Measurements from ENCODE around the gene CACNA2D3.

CACNA2D3 gene

DNA sequence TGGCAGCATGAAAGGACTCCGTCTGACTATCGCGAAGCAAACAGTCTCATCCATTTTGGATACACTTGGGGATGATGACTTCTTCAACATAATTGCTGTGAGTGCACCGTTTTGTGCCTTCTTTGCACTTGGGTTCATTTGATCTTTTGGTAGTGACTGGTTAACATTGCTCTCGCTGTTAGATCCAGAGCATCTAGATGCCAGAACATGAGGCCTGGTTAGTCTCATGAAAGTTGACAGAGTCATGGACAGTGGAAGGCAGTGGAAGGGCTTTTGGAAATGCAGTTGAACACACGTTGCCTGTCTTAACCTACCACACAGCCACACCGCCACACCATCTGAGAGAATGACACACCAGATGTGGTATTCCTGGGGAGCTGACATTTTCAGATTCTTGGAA is 447.7 kb downstream of the CACNA2D3 start:
- H3K79me2 ChIP-seq (ENCODE audit: control insufficient read depth, insufficient read depth, low read length, unreplicated experiment), result no peaks in the 10 kb centered on the region
- no peaks in the 10 kb centered on the region for H3K4me1 ChIP-seq (ENCODE audit: control insufficient read depth, insufficient read depth, low read length, unreplicated experiment)
- H3K27me3 ChIP-seq (ENCODE audit: insufficient read depth, low read length), result no peaks in the 10 kb centered on the region
- H2AFZ ChIP-seq (ENCODE audit: low read length, unreplicated experiment), result no peak overlapping the region
- no peak overlapping the region for H3K27ac ChIP-seq (ENCODE audit: low read depth, low read length)
- H3K36me3 ChIP-seq (ENCODE audit: insufficient read depth, low read length), result no peaks in the 10 kb centered on the region
- no peak overlapping the region for H3K4me3 ChIP-seq (ENCODE audit: low read depth, low read length)

DNA sequence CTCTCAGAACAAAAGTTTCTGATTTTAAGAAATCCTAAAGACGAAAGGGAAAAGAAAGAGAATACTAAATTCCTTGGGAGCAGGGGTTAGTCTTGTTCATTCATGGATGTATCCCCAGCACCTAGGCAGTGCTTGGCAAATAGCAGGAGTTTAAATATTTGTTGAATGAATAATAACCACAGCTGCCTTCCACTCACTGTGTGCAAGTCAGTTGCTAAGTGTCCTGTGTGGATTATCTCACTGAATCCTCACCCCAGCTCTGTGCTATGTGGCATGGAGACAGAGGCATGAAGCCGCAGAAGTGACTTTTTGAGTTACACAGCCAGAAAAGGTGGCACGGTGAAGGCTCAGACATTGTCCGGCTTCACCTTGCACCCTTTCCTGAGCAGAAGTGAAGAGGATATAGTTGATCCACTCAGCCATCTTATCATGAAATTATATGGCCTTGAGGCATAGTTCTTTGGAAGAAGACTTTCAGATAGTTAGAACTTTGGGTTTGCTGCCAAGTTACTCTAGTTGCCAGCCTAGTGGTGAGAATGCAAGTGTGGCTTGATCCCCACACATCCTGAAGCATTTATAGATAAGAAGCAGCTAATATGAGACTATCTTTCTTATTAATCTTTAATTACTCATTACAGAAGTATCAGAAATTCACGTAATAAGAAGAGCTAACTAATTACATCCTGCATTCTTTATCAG is 450.0 kb downstream of the CACNA2D3 start:
- H3K27me3 ChIP-seq (ENCODE audit: insufficient read depth, low read length), result no peaks in the 10 kb centered on the region
- H3K4me1 ChIP-seq (ENCODE audit: control insufficient read depth, insufficient read depth, low read length, unreplicated experiment), result no peaks in the 10 kb centered on the region
- no peaks in the 10 kb centered on the region for H3K36me3 ChIP-seq (ENCODE audit: insufficient read depth, low read length)
- H2AFZ ChIP-seq (ENCODE audit: low read length, unreplicated experiment), result no peak overlapping the region
- no peak overlapping the region for H3K4me3 ChIP-seq (ENCODE audit: low read depth, low read length)
- H3K79me2 ChIP-seq (ENCODE audit: control insufficient read depth, insufficient read depth, low read length, unreplicated experiment), result no peaks in the 10 kb centered on the region
- H3K27ac ChIP-seq (ENCODE audit: low read depth, low read length), result no peak overlapping the region

DNA sequence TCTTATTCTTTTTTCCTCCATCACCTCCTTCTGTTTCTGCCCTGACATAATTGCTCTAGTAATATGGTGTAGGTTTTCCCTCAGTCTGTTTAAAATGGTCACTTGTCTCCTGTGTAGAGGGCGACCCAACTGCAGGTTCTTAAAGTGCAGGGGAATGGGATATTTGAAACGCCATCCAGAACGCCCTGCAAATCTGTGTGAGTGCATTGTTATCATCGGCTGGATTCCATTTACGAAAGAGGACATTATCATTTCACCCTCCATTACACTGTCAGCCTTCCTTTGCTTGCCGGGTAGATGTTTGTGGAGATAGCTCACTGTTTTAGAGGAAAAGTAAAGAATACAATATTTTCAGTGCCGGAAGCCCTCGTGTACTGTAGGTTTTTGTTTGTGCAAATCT is 451.5 kb downstream of the CACNA2D3 start:
- H3K79me2 ChIP-seq (ENCODE audit: control insufficient read depth, insufficient read depth, low read length, unreplicated experiment), result no peaks in the 10 kb centered on the region
- no peak overlapping the region for H3K4me3 ChIP-seq (ENCODE audit: low read depth, low read length)
- H2AFZ ChIP-seq (ENCODE audit: low read length, unreplicated experiment), result no peak overlapping the region
- H3K27me3 ChIP-seq (ENCODE audit: insufficient read depth, low read length), result no peaks in the 10 kb centered on the region
- no peaks in the 10 kb centered on the region for H3K4me1 ChIP-seq (ENCODE audit: control insufficient read depth, insufficient read depth, low read length, unreplicated experiment)
- H3K27ac ChIP-seq (ENCODE audit: low read depth, low read length), result no peak overlapping the region
- H3K36me3 ChIP-seq (ENCODE audit: insufficient read depth, low read length), result no peaks in the 10 kb centered on the region

DNA sequence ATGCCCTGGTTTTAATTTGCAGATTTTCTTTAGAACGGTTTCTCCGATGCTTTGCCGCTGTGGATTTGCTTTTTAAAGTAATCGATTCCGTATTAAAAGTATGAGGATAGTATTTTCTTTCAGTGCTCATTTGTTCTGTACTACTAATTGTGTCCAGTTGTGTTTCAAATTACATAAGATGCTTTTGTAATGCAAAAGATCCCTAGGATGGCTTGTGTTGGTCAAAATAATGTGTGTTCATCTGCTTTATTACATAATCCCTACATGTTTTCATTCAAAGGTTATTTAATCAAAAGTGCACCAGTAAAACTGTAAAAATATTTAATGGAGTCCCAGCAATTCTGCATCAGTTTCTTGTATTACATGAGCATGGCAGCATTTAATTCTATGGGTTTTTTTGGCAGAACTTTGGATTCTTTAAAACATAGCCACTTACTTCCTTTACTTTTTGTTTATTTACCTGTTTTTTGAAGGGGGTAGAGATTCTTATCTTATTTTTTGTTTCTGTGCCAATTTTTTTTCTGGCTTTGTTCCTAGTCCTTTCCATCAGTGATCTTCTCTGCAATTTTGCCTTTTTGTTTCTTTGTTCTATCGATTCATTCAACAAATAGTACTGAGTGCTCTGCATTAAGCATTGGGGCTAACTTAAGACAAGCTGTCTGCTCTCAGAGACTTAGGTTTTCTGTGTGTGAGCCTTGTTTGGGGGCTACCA is 452.7 kb downstream of the CACNA2D3 start:
- Histone ChIP-seq H3K4me1 (ENCODE audit: control insufficient read depth, insufficient read depth, low read length, unreplicated experiment) (no peaks in the 10 kb centered on the region), H3K27me3 (ENCODE audit: insufficient read depth, low read length) (no peaks in the 10 kb centered on the region), H3K4me3 (ENCODE audit: low read depth, low read length) (no peak overlapping the region), H3K27ac (ENCODE audit: low read depth, low read length) (no peak overlapping the region), H3K36me3 (ENCODE audit: insufficient read depth, low read length) (no peaks in the 10 kb centered on the region), H2AFZ (ENCODE audit: low read length, unreplicated experiment) (no peak overlapping the region), H3K79me2 (ENCODE audit: control insufficient read depth, insufficient read depth, low read length, unreplicated experiment) (no peaks in the 10 kb centered on the region)

DNA sequence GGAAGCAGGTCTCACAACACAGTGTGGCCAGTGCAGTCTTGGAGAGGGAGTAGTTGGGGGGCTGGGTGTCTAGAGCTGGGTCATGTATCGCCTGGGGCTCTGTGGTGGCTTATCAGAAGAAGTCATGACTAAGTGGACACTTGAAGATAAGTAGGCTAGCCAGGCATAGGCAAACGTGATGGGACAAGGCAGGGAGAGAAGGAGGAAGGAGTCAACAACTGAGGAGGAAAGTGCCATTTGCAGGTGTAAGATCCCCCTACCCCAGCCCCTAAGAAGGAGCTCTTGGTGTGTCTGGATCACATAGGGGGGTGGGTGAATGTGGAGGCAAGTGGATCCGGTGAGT is 453.2 kb downstream of the CACNA2D3 start:
- Histone ChIP-seq H2AFZ (ENCODE audit: low read length, unreplicated experiment) (no peak overlapping the region), H3K27me3 (ENCODE audit: insufficient read depth, low read length) (no peaks in the 10 kb centered on the region), H3K4me1 (ENCODE audit: control insufficient read depth, insufficient read depth, low read length, unreplicated experiment) (no peaks in the 10 kb centered on the region), H3K36me3 (ENCODE audit: insufficient read depth, low read length) (no peaks in the 10 kb centered on the region), H3K79me2 (ENCODE audit: control insufficient read depth, insufficient read depth, low read length, unreplicated experiment) (no peaks in the 10 kb centered on the region), H3K27ac (ENCODE audit: low read depth, low read length) (no peak overlapping the region), H3K4me3 (ENCODE audit: low read depth, low read length) (no peak overlapping the region)

DNA sequence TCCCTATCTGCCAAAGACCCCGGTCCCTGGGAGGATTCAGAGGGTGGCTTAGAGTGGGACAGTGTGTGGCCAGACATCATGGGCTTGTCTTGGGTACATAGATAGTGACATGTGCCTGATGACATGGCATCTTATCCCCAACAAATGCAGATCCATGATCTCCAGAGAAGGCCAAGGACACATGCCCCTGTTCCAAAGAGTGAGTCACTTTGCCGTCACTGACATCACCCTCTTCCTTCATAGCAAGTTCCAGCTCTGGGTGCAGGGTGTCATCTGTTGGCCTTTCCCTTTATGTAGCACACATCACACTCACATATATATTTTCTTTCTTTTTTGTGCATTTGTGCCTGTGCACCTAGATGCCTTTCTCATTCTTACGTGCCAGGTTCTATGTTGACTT is 455.0 kb downstream of the CACNA2D3 start:
- no peaks in the 10 kb centered on the region for H3K4me1 ChIP-seq (ENCODE audit: control insufficient read depth, insufficient read depth, low read length, unreplicated experiment)
- H3K79me2 ChIP-seq (ENCODE audit: control insufficient read depth, insufficient read depth, low read length, unreplicated experiment), result no peaks in the 10 kb centered on the region
- H2AFZ ChIP-seq (ENCODE audit: low read length, unreplicated experiment), result no peak overlapping the region
- H3K27ac ChIP-seq (ENCODE audit: low read depth, low read length), result no peak overlapping the region
- H3K27me3 ChIP-seq (ENCODE audit: insufficient read depth, low read length), result no peaks in the 10 kb centered on the region
- H3K36me3 ChIP-seq (ENCODE audit: insufficient read depth, low read length), result no peaks in the 10 kb centered on the region
- no peak overlapping the region for H3K4me3 ChIP-seq (ENCODE audit: low read depth, low read length)

DNA sequence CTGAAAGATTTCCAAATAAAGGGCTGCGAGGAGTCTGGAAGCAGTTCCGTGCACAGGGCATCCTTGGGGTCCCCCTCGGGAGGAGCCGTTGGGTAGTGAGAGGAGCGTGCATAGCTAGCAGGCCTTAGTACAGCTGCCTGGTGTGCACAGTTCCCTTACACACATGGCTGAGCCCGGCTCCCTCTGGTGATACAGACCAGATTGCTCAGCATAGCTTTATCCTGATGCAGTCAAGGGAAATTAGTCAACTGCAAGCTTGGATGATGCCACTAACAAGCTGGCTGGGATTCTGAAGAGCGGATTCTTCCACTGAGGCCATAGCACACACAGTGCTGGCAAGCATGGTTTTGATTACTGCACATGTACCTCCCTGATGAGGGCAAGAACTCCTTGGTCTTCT is 456.1 kb downstream of the CACNA2D3 start:
- no peak overlapping the region for H3K4me3 ChIP-seq (ENCODE audit: low read depth, low read length)
- no peak overlapping the region for H2AFZ ChIP-seq (ENCODE audit: low read length, unreplicated experiment)
- no peak overlapping the region for H3K27ac ChIP-seq (ENCODE audit: low read depth, low read length)
- H3K79me2 ChIP-seq (ENCODE audit: control insufficient read depth, insufficient read depth, low read length, unreplicated experiment), result no peaks in the 10 kb centered on the region
- no peaks in the 10 kb centered on the region for H3K4me1 ChIP-seq (ENCODE audit: control insufficient read depth, insufficient read depth, low read length, unreplicated experiment)
- H3K27me3 ChIP-seq (ENCODE audit: insufficient read depth, low read length), result no peaks in the 10 kb centered on the region
- no peaks in the 10 kb centered on the region for H3K36me3 ChIP-seq (ENCODE audit: insufficient read depth, low read length)

DNA sequence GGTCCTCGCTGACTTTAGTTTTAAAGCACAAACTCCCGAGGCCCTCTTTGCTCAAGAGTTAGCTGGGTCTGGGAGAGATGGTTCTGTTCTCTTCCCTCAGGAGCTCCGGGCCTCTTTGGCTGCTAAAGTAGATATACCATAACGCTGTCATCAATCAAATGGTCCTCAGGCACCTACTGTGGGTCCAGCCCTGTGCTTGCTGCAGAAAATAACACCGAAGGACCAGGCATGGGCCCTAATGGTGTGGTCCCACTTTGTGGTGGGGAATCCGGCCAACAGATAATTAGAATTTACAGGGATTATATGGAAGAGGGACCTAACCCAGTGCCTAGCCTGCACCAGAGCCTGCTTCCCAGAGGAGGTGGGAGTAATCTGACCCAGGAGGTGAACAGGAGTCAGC is 458.1 kb downstream of the CACNA2D3 start:
- no peaks in the 10 kb centered on the region for H3K4me1 ChIP-seq (ENCODE audit: control insufficient read depth, insufficient read depth, low read length, unreplicated experiment)
- no peak overlapping the region for H3K27ac ChIP-seq (ENCODE audit: low read depth, low read length)
- H3K36me3 ChIP-seq (ENCODE audit: insufficient read depth, low read length), result no peaks in the 10 kb centered on the region
- H3K27me3 ChIP-seq (ENCODE audit: insufficient read depth, low read length), result no peaks in the 10 kb centered on the region
- H3K4me3 ChIP-seq (ENCODE audit: low read depth, low read length), result no peak overlapping the region
- H2AFZ ChIP-seq (ENCODE audit: low read length, unreplicated experiment), result no peak overlapping the region
- no peaks in the 10 kb centered on the region for H3K79me2 ChIP-seq (ENCODE audit: control insufficient read depth, insufficient read depth, low read length, unreplicated experiment)

DNA sequence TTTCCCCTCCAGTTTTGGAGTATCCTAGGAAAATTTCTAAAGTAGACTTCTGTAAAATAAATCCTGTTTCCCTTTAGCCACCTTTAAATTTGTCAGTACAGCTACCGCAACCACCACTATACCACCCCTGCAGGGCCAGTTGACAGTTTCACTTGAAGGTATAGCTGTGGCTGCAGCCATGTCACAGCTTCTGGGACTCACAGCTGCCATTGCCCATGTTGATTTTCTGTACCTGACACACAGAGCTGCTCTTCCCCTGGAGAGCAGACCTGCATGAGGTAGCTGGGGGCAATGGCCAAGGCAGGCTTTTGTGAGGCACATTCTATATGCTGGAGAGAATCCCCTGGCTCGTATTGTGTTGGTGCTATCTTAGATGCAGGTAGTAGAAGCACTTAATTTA is 460.1 kb downstream of the CACNA2D3 start:
- Histone ChIP-seq H3K4me3 (ENCODE audit: low read depth, low read length) (no peak overlapping the region), H3K27ac (ENCODE audit: low read depth, low read length) (no peak overlapping the region), H2AFZ (ENCODE audit: low read length, unreplicated experiment) (no peak overlapping the region), H3K27me3 (ENCODE audit: insufficient read depth, low read length) (no peaks in the 10 kb centered on the region), H3K36me3 (ENCODE audit: insufficient read depth, low read length) (no peaks in the 10 kb centered on the region), H3K79me2 (ENCODE audit: control insufficient read depth, insufficient read depth, low read length, unreplicated experiment) (no peaks in the 10 kb centered on the region), H3K4me1 (ENCODE audit: control insufficient read depth, insufficient read depth, low read length, unreplicated experiment) (no peaks in the 10 kb centered on the region)

DNA sequence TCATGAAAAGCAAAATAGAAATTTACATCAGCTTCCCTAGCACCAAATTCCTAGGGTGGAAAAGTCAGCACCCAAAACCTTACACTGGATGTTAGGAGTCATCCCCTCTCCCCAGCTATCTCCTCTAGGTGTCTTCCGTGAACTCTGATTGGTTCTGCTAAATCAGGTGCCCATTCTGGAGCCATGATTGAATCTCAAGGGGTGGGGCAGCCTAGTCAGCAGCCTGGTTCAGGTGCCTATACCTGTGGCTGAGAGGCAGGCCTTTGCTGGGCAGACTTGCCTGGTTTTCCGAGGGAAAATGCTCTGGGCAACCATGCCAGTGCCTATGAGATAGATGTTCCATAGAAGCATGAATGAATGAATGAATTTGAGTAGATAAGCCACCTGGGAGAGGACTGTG is 468.8 kb downstream of the CACNA2D3 start:
- no peaks in the 10 kb centered on the region for H3K27me3 ChIP-seq (ENCODE audit: insufficient read depth, low read length)

DNA sequence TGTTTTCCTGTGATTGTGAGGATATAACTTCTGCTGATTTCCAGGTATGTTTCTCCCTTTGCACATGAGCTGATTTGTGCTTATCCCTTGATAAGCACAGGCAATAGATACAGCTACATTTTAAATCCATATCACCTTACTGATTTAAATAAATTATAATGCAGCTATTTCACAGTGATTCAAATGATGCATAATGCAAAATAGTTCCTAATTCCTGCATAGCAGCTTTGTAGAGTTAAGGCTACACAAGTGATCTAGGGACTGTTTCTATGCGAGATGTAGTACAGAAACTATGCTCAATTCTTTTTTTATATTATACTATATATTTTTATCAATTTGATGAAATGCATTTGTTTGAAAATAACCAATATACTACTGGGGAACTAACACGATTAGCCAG is 471.3 kb downstream of the CACNA2D3 start:
- Histone ChIP-seq H3K36me3 (ENCODE audit: insufficient read depth, low read length) (no peaks in the 10 kb centered on the region), H3K27ac (ENCODE audit: low read depth, low read length) (no peak overlapping the region), H2AFZ (ENCODE audit: low read length, unreplicated experiment) (no peak overlapping the region), H3K4me1 (ENCODE audit: control insufficient read depth, insufficient read depth, low read length, unreplicated experiment) (no peaks in the 10 kb centered on the region), H3K4me3 (ENCODE audit: low read depth, low read length) (no peak overlapping the region), H3K27me3 (ENCODE audit: insufficient read depth, low read length) (no peaks in the 10 kb centered on the region), H3K79me2 (ENCODE audit: control insufficient read depth, insufficient read depth, low read length, unreplicated experiment) (no peaks in the 10 kb centered on the region)

More for the DNA sequence above, 468.8 kb downstream of the CACNA2D3 start:
- Histone ChIP-seq H3K4me1 (ENCODE audit: control insufficient read depth, insufficient read depth, low read length, unreplicated experiment) (no peaks in the 10 kb centered on the region), H3K27ac (ENCODE audit: low read depth, low read length) (no peak overlapping the region), H2AFZ (ENCODE audit: low read length, unreplicated experiment) (no peak overlapping the region), H3K36me3 (ENCODE audit: insufficient read depth, low read length) (no peaks in the 10 kb centered on the region), H3K79me2 (ENCODE audit: control insufficient read depth, insufficient read depth, low read length, unreplicated experiment) (no peaks in the 10 kb centered on the region), H3K4me3 (ENCODE audit: low read depth, low read length) (no peak overlapping the region)

Data from ACC112 (cell line).